ENCODE measurements around the gene CH25H. TPM values are rescaled to one million over a fixed set of nuclear protein-coding genes. Genes with fewer than 3 reads are reported as not detected.

Gene CH25H, protein sequence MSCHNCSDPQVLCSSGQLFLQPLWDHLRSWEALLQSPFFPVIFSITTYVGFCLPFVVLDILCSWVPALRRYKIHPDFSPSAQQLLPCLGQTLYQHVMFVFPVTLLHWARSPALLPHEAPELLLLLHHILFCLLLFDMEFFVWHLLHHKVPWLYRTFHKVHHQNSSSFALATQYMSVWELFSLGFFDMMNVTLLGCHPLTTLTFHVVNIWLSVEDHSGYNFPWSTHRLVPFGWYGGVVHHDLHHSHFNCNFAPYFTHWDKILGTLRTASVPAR
- 48.0 and 83.4 TPM in 2 replicates for total RNA-seq

DNA sequence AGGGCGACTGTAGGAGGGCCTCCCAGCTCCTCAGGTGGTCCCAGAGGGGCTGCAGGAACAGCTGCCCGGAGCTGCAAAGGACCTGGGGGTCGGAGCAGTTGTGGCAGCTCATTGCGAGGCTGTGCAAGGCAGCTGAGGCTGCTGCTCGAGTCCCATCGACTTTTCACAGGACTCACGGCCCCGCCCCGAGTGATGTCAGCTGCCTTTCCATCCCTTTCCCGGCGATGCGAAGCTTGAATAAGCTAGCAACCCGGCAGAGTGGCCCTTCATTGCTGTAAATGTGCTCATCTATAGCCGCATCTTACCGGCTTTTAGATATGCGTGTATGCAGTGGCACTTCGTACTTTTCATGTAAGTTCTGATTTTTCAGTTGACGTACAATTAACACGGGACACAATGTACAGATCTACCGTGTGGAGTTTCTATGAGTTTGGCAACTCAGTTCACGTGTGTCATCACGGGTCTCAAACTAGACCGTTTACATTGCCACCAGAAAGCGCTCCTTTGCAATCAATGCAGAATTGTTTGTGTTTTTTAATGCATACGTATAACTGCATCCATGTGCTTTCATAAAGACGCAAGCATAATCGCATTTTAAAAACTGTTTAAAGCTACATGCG is at the start of gene CH25H:
CH25H (minus strand) TSS at position 137 of the 620 bp plus-strand sequence; CDS start at position 112, 25 bp downstream.

DNA sequence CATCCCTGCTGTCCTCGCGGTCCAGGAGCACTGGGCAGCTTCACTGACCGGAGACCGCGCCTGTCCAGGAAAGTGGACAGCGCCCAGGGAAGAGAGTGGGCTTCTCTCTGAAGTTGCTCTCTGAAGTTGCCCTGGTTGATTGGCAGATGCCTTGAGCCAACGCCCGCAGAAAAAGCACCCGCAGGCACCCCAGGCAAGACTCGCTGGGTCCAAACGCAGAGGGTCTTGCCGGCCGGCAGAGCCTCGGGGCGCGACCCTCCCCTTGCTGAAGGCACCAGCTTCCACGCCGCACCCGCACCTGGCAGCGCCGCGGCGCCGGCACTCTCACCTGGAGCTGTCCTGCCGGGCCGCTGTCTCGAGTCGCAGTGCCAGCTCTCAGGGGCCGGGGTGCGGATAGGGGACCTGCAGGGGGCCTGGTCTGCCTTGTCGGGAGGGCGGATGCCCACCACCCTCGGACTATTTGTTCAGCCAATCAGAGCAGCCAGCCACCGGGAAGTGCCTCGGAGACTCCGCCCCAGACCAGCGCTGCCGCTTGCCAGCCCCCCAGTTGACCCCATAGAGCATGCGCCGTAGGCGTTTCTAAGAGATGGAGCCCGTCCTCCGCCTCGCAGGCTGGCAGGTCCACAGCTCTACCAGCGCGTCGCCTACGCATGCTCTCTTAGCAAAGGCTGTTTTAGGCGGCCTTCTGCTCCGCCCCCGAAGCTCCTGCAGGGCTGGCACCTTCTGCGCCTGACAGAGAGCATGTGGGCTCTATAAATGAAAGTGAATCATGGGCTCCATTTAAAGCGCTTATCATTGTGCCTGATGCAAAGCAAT is 44.5 kb upstream of the CH25H start, which contains the start of gene LIPA:
LIPA (minus strand) TSS at position 367 of the 816 bp plus-strand sequence. CDS start 4,127 bp downstream, outside the sequence.

Other genes with a start within 250 kb of the CH25H start
- 76.9 and 77.9 TPM in 2 replicates for gene FAS, start 216.5 kb downstream of the CH25H start, total RNA-seq
- 94.3 and 121 TPM in 2 replicates for gene LIPA, start 44.5 kb upstream of the CH25H start, total RNA-seq
- gene IFIT2, start 94.7 kb upstream of the CH25H start, total RNA-seq: 10.9 and 11.9 TPM in 2 replicates
- 59.5 and 59.7 TPM in 2 replicates for gene IFIT3, start 120.7 kb upstream of the CH25H start, total RNA-seq
- under 0.01 TPM in 1 of 2 replicates, not detected in the other for gene IFIT1B, start 170.7 kb upstream of the CH25H start, total RNA-seq
- gene IFIT1, start 185.3 kb upstream of the CH25H start, total RNA-seq: 35.3 and 36.5 TPM in 2 replicates
- 50.6 and 54.8 TPM in 2 replicates for gene IFIT5, start 207.3 kb upstream of the CH25H start, total RNA-seq